AG08396 (cell line): Measurements from ENCODE around the gene PLK1.
A peak's percentile ranks its signal among the peaks of the same experiment; 100 is the strongest.

ENCODE experiments used
- DNase-seq: peaks from one replicate; pipeline ENCODE4 v3.0.0; 2012; ENCODE audit warnings: low spot score, mixed read lengths

The PLK1 gene

DNA sequence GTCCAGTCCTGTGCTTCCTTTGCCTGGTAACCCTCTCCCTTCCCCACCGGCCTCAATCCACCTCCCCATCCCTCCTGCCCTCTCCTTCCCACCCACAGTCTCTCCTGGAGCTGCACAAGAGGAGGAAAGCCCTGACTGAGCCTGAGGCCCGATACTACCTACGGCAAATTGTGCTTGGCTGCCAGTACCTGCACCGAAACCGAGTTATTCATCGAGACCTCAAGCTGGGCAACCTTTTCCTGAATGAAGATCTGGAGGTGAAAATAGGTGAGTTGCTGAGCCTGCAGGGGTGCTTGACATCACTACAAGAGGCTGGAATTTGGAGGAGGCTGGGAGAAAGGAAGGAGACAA is 1.3 kb downstream of the PLK1 start:
- DNase-seq: no peak

DNA sequence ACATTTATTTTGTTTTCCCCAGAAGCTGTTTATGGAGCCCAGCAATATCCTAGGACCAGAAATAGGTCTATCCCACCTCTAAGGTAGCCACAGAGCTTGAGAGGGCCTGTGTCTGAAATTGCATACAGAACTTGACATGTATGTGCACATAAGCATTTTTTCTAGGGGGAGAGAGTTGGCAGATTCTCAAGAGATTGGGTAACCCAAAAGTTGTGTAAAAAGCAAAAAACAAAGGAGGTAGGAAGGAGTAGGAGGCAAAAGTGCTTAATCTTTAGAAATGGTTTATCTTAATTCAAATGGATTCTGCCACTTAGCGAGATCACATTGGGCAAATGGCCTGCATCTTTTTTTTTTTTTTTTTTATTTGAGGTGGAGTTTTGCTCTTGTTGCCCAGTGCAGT is 3.5 kb downstream of the PLK1 start:
- DNase-seq: no peak

DNA sequence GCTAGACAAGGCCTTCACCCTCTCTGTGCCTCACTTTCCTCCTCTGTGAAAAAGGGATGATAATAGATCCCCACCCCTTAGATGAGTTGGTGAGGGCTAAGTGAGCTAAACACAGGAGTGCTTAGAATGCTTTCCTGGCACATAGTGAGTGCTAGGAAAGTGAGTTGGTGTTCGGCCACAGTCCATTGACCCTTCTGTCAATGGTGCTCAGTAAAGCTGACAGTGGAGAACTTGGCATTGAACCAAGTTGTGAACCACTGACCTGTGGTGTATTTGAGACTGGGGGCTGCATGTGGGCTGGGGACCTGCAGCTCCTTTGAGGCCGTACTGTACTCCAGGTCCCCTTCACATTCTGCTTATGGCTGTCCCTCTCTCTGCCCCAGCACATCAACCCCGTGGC is 4.8 kb downstream of the PLK1 start:
- DNase-seq: no peak

DNA sequence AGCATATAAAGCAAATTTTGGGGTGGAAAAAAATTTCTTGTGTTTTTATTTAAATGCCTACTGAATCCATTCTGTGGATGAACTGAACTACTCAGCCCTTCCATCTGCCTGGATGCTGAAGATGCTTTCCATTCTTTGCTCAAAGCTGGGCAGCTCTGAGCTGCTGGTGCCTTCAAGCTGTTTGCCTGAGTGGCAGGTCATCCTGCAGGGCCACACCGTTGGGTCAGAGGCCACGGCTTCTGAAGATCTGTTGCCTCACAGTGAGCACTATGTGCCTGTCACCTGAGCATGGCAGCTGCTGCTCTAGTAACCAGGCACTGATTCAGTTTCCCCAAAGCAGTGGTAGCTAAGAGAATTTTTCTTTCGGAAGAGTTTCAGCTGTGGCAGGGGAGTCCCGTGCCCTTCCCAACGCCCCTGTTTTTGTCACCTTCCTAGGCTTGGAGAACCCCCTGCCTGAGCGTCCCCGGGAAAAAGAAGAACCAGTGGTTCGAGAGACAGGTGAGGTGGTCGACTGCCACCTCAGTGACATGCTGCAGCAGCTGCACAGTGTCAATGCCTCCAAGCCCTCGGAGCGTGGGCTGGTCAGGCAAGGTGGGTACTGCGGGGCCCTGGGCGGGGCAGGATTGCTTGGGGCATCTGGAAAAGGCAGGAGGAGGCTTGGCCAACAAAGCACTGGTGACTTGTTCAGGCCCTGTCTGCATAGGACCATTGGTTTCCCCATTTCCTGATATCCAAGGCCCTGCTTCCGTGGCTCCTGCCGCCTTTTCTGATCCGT is 8.5 kb downstream of the PLK1 start:
- DNase-seq: no peak

DNA sequence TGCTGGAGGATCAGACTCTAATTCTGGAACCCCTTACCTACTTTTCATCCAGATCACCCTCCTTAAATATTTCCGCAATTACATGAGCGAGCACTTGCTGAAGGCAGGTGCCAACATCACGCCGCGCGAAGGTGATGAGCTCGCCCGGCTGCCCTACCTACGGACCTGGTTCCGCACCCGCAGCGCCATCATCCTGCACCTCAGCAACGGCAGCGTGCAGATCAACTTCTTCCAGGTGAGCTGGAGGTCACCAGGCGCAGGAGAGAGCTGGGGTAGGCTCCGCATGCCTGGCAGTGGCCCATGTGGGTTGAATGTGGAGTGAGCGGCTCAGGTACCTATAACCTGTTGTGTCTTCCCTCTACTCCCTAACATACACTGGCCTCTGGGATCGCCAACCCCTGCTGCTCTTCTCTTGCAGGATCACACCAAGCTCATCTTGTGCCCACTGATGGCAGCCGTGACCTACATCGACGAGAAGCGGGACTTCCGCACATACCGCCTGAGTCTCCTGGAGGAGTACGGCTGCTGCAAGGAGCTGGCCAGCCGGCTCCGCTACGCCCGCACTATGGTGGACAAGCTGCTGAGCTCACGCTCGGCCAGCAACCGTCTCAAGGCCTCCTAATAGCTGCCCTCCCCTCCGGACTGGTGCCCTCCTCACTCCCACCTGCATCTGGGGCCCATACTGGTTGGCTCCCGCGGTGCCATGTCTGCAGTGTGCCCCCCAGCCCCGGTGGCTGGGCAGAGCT is 10.9 kb downstream of the PLK1 start:
- DNase-seq: no peak

DNA sequence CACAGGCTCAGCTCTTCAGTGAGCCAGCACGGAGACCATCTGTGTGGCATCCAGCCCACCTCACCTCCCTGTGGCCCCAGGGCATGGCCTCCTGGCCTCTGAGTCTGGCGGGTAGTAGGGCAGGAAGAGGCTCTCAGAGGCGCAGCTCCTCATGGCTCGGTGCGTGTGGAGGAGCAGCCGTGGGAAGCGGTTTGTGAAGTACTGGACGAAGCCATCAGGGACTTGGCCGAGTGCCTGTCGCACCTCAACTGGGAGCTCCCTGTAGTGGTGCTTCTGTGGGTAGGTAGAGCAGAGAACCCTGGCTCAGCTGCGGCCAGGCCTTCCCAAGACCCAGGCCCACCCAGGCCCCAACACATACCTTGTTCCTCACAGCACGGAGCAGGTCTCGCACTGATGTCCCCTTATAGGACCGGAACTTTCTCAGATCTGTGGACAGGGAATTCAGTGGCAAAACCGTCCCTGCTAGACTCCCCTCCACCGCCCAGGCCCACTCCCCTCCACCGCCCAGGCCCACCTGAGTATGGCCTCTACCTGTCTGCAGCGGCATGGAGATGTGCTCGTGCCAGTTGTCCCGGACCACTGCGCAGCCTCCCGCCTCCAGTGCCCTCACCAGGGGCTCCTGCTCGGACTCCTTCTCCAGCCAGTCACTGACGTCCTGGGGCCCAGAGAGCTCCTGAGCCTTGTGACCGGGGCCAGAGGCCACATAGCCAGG is 12.2 kb downstream of the PLK1 start:
- no peak for DNase-seq

DNA sequence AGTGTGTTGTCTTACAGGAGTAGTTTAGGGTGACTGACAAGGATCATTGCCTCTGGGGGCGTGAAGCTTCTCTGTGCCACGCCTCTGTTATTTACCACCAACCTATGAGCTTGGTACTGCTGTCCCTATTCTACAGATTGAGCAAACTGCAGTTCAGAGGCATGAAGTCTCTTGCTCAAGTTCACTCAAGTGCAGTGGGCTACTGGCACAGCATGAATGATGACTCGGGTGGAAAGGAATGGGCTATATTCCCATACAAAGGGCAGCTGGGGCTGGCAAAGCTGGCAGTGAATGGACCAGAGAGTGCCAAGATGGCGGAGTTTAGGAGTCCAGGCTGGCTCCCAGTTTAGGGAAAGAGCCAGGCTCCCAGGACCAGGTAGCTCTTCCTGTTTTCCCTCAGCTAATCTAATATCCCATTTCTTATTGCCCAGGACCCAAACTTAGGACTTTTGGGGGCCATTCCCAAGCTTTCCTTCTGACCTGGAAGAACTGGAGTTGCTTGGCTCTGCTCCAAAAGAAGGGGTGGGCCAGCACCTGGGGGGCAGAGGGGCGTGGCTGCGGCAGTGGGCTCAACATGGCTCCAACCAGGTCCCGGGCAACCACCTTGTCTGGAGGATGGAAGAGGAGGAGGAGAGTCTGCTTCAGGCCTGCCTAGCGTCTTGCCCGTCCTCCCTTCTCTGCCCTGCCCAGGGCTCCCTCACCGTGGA is 12.9 kb downstream of the PLK1 start:
- no peak for DNase-seq

DNA sequence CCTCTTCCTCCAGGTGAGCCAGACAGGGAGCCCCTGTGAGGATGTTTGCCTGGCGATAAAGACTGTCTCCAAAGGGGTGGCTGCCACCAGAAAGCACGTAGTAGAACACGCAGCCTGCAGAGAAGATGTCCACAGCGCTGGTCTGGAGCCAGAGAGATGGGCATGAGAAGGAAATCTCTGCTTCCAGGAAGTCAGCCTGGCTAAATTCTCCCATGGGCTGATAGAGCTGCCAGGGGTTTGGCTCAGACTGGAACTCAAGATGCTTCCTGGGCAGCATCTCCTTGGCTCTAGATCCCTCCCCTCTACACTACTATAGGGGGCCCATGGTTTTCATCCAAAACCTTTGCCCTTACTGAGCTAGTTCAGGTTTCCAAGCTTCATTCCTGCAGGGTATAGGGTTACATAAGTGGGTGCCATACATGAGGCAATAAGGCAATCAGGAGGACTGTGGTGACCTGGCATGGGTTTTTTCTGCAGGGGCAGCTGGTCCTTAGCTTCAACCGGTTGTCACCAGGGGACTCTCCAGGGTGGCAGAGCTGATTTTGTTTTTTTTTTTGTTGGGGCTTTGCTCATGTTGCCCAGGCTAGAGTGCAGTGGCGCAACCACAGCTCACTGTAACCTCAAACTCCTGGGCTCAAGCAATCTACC is 13.6 kb downstream of the PLK1 start:
- DNase-seq: no peak

DNA sequence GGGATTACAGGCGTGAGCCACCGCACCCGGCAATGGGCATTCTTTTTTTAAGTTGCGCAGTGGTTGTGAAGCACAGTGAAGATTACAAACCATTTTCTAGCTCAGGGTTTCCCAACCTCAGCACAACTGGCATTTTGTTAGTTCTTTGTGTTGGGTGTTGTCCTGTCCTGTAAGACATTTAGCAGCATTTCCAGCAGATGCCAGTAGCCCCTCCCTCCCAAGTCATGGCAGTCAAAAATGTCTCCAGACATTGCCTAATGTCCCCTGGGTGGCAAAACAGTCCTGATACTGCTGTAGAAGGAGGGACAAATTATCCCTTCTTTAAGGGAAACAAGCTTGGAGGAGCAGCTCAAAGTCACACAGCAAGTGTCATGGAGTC is 15.6 kb downstream of the PLK1 start:
- DNase-seq: no peak

DNA sequence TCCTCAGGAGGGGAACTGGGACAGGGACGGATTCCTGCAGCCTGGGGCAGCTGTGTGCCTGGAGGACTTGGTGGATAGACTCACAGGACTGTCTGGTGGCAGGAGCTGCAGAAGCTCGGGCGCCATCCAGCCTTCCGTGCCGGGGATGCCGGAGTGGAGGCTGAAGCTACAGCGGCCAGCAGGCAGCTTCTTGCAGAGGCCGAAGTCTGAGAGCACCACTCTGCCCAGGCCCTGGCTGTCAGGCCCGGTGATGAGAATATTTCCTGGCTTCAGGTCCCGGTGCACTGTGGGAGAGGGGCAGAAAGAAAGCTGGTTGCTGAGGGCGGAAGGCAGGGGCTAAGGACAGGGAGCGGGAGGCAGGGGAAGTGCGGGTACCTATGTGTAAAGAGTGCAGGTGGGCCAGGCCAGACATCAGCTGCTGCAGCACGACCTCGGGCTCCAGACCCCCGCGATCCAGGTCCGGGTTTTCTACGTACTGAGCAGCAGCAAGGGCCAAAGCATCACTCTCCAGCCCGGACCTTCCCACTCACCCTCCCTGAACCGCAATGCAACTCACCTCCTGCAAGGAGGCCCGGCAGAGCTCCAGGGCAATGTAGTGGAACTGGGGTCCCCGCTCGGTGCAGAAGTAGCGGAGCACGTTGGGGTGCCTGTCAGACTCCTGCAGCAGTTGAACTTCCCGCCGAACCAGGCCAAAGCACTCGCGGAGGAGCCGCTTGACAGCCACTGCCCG is 16.1 kb downstream of the PLK1 start:
- DNase-seq: peak; percentile 41

DNA sequence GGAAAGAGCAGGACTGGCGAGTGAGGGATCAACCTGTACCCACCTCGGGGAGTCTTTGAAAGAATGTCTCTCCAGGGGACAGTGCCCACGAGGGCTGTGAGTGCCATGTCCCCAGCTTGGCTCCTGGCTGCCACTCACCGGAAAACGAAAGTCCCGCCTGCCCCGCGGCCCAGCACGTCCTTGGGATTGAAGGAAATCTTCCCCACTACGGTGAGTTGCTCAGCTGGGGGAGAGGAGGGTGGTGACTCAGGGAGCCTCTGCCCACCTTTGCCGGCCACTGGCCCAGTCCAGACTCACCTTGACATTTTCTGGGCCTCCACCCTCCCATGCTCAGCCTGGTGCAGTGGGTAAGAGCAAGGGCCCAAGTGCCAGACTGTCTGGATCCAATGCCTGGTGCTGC is 17.1 kb downstream of the PLK1 start:
- DNase-seq: no peak

DNA sequence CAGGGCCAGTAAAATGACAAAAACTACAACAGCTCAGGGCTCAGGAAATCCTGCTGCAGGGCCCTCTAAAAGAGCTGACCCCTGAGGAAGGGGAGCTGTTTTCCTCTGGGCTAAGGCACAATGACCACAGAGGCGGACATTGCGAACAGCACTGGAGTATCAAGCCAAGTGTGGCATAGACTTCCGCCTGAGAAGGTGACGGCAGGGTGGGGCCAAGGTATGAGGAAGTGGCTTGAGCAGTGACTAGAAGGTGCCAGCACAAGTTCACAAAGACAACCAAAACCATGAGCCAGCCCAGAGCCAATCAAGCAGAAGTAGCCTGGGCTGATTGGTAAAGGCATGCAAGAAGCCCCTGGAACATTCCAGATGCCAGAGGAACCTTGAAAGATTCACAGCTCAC is 20.4 kb downstream of the PLK1 start:
- DNase-seq: no peak

DNA sequence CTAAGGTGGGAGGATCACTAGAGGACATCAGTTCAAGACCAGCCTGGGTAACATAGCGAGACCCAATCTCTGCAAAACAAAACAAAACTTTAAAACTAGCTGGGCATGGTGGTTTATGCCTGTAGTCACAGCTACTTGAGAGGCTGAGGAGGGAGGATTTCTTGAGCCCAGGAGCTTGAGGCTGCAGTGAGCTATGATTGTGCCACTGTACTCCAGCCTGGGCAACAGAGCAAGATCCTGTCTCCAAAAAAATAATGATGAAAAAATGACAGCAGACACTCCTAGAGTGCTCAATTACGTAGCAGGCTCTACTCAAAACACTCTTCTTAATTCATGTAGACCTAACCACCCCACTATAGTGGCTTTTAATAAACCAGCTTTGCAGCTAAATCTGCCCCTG is 21.4 kb downstream of the PLK1 start:
- DNase-seq: no peak

DNA sequence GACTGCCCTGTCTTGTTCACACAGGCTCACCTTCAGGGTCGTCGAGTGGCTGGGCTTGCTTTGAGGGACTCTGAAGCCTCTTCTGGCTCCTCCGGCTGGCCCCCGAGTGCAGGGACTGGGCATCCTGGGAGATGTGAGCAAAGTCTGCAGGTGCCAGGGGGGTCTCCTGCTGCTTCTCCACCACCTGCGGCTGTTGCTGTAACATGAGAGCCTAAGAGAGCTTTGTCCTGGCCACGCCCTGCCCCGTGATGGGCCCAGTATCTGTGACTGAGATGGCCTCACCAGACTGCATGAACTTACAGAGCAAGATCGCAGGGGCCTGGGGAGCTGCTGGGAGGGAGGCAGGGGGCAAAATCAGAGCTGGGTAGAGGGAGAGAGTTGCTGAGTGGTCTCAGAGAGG is 21.8 kb downstream of the PLK1 start:
- DNase-seq: no peak

DNA sequence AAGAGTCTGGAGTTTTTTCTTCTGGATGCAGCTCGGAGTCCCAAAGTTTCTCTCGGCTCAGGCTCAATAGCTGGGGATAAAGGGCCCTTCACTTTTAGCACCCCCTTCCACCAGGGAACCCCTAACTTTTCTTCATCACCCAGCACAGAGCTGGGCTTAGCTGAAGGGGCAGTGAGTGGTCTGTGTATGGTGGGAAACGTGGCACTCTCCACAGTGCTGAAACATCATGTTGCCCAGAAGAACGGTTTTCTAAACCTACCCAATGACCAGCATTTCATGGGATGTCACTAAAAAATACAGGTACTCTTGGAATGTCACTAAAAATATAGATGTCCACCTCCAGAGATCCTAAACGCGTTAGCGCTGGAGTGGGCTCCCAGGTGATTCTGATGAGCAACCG is 22.4 kb downstream of the PLK1 start:
- DNase-seq: no peak

DNA sequence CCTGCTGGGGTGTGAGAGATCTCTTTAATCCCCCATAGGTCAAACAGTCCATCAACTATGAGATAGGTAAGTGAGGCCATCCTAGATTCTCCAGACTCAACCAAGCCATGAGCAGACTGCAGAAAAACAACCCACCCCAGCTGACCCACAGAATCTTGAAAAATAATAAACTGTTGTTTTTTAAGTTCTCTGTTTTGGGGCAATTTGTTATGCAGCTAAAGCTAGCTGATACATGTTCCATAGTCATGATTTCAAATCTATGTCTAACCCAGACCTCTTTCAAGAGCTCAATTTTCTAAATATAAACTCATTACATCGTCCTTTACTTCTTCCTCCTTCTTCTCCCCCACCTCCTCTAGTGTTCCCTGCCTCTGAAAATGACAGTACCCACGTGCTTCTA is 24.3 kb downstream of the PLK1 start:
- no peak for DNase-seq

DNA sequence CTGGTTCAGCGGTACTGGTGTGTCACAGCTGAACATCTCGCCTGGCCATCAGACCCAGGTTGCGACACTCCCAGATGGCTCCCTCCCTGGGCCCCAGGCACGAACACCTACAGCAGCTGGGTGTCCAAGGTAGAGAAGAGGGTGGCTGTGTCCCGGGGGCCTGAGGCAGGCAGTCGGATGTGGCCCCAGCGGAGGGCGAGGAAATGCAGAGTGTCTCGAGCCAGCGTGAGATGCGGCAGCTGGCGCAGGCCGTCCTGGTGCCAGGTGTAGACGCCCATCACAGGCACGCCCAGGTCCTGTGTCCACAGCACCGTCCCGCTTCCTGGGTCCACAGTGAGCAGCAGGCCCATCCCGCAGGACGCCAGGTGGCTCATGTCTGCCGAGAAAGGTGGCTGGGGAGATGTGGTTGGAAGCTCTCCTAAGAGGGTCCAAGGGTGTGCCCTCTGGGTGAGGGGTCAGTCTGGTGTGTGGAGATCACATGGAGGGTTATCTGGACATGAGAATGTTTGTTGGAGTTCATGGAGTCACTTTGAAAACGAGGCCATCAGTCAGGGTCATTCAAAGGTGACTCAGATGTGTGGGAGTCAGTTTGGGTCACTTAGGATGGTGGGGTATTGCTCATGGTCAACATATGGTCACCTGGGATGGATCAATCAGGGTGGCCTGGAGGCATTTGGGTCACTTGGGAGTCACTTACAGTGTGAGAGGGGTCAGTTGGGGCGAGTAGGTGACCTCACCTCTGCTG is 26.3 kb downstream of the PLK1 start:
- no peak for DNase-seq

DNA sequence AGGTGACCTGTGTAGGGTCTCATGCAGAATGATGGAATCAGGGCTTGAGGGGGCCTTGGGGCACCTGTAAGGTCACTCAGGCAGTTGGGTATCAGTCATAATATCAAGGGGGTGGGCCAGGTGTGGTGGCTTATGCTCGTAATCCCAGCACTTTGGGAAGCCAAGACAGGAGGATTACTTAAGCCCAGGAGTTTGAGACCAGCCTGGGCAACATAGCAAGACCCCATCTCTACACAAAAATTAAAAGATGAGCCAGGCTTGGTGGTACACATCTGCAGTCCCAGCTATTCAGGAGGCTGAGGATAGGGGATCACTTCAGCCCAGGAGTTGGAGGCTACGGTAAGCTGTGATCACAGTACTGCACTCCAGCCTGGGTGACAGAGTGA is 26.8 kb downstream of the PLK1 start:
- DNase-seq: no peak

DNA sequence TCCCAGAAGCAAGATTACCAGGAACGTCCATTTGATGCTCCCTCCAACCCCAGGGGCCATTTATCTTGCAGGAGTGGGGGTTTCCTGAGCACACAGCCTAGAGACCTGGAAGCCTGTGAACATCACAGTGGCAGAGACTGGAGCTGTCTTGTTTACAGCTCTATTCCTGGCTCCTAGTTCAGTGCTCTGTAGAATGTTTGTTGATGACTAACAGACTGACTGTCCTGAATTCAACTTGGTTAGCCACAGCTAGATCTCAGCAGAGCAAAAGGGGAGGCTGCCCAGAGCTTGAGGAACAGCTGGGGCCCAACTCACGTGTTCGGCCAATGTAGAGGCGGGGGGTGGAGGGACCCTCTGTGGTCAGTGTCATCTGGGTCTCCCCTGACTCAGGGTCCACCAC is 27.8 kb downstream of the PLK1 start:
- DNase-seq: no peak

DNA sequence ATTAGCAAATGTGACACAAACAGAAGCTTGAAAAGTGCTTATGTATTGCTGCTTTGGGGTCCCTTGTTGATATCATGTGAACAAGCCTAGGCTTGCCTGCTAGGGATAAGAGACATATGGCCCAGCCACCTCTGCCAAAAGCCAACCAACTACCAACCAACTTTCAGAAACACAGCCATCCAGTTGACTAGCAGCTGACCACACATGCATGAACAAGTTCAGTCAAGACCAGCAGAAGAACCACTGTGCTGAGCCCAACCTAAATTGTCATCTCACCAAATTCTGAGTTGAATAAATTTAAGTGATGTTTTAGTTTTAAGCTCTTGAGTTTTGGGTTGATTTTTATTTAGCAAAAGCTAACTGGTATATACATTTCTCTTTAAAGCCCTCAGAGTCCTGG is 30.8 kb downstream of the PLK1 start:
- DNase-seq: no peak

DNA sequence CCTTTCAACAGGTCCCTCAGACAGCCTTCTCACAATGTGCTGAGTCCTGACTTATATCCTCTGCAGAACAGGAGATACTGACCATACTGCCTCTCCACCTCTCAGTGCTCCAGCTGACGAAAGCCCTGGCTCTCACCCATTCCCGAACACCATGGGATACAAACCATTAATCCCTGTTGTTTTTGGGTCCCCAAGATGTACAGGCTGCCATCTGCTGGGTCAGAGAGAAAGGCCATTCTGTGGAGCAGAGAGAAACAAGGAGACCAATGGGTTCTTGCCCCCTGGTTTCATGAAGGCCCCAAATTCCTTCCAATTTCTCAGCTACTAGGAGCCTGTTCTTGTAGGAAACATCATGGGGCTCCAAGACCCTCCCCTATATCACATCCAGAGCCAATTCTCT is 31.3 kb downstream of the PLK1 start:
- no peak for DNase-seq
